HUES64 (cell line): Measurements from ENCODE around the gene KCNMB4.

Experiments
- H3K27ac ChIP-seq: 2 replicates; pipeline ENCODE4 v1.7.0; 2013; ENCODE audit warnings: low read depth, low read length, inconsistent platforms
- H3K27me3 ChIP-seq: 2 replicates; pipeline ENCODE4 v1.6.1; 2013; ENCODE audit warnings: mild to moderate bottlenecking, low read length; ENCODE audit not compliant: insufficient read depth
- H3K36me3 ChIP-seq: 2 replicates; pipeline ENCODE4 v1.6.1; 2013; ENCODE audit warnings: mild to moderate bottlenecking, low read length; ENCODE audit not compliant: insufficient read depth
- H3K4me1 ChIP-seq: 2 replicates; pipeline ENCODE4 v1.6.1; 2013; ENCODE audit warnings: mild to moderate bottlenecking, low read length, moderate library complexity; ENCODE audit not compliant: insufficient read depth
- H3K4me3 ChIP-seq: 2 replicates; pipeline ENCODE4 v1.5.1; 2013; ENCODE audit warnings: mild to moderate bottlenecking, low read length, moderate library complexity
- H3K9ac ChIP-seq: 2 replicates; pipeline ENCODE4 v1.6.1; 2013; ENCODE audit warnings: mild to moderate bottlenecking, low read depth, low read length
- H3K9me3 ChIP-seq: 2 replicates; pipeline ENCODE4 v1.6.1; 2013; ENCODE audit warnings: low read depth, low read length; ENCODE audit not compliant: insufficient read depth
- WGBS: fragments of 150-250, 120-280 bp; methylation state at CpG from one replicate; pipeline ENCODE4 v1.1.7; 2013; ENCODE audit warnings: missing lambda C conversion rate; 5-methylcytosine and 5-hydroxymethylcytosine counted together

Gene KCNMB4

DNA sequence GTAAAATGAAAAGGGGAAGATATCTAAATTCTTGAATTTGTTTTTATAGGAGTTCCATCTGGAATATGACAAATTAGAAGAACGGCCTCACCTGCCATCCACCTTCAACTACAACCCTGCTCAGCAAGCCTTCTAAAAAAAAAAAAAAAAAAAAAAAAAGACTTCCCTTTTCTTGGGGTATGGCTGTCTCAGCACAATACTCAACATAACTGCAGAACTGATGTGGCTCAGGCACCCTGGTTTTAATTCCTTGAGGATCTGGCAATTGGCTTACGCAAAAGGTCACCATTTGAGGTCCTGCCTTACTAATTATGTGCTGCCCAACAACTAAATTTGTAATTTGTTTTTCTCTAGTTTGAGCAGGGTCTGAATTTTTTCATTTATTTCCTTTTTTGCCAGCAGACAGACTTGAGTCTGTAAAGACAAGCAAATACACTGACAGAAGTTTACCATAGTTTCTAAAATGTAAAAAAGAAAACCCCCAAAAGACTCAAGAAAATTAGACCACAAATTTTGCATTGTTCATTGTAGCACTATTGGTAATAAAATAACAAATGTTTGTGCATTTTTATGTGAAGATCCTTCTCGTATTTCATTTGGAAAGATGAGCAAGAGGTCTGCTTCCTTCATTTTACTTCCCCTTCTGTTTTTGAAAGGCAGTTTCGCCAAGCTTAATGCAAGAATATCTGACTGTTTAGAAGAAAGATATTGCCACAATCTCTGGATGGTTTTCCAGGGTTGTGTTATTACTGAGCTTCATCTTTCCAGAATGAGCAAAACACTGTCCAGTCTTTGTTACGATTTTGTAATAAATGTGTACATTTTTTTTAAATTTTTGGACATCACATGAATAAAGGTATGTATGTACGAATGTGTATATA is 12.1 kb upstream of the KCNMB4 start:
- H3K27ac ChIP-seq, result no peak overlapping the region
- H3K4me1 ChIP-seq, result no peaks in the 10 kb centered on the region
- 98% methylated on average over 5 of the region's 6 CpGs for WGBS

DNA sequence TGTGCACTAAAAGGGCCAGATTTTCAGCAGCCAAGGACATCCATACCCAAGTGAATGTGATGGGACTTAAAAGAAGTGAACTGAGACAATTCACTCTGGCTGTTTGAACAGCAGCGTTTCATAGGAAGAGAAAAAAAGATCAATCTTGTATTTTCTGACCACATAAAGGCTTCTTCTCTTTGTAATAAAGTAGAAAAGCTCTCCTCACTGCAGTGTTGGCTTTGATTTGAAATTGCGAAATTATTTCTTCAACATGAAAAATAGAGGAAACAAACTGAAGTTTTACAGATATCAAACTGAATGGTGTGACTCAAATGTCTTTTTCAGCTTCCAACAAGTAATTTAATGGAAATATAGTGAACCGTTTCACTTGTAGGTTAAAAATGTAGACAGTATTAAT is 11.3 kb upstream of the KCNMB4 start:
- Histone ChIP-seq H3K4me3 (no peak overlapping the region), H3K27me3 (no peaks in the 10 kb centered on the region), H3K27ac (no peak overlapping the region), H3K9ac (no peak overlapping the region), H3K4me1 (no peaks in the 10 kb centered on the region), H3K9me3 (no peaks in the 10 kb centered on the region), H3K36me3 (peaks cover 44% of the 10 kb centered on the region)
- 100% methylated on average over 1 of the region's 3 CpGs for WGBS

More for the DNA sequence above, 12.1 kb upstream of the KCNMB4 start:
- no peak overlapping the region for H3K9ac ChIP-seq
- H3K27me3 ChIP-seq, result no peaks in the 10 kb centered on the region
- no peaks in the 10 kb centered on the region for H3K9me3 ChIP-seq
- H3K4me3 ChIP-seq, result no peak overlapping the region
- peaks cover 51% of the 10 kb centered on the region for H3K36me3 ChIP-seq

DNA sequence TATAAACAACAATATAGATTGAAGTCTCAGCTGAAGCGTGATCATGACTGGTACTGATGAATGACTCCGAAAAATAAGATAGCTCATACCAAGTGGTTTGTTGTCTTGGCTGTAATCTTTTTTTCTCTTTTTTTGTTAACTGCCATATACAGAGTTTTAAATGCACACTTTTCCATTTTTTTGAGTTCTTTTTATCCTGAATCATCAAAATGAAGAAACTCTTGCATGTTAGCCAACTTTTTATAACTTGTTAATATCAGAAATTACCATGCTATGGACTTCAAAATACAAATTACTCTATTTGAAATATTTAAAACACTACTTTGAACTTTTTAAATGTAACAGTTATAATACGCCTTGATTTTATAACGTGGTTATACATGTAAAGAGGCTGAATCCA is 10.1 kb upstream of the KCNMB4 start:
- no peak overlapping the region for H3K9ac ChIP-seq
- H3K9me3 ChIP-seq, result no peaks in the 10 kb centered on the region
- H3K4me3 ChIP-seq, result no peak overlapping the region
- 100% methylated on average over 3 of the region's 4 CpGs for WGBS
- no peak overlapping the region for H3K27ac ChIP-seq
- no peaks in the 10 kb centered on the region for H3K27me3 ChIP-seq
- H3K36me3 ChIP-seq, result peaks cover 32% of the 10 kb centered on the region
- peaks cover 7% of the 10 kb centered on the region; the same call in 1 of the 2 replicates for H3K4me1 ChIP-seq

DNA sequence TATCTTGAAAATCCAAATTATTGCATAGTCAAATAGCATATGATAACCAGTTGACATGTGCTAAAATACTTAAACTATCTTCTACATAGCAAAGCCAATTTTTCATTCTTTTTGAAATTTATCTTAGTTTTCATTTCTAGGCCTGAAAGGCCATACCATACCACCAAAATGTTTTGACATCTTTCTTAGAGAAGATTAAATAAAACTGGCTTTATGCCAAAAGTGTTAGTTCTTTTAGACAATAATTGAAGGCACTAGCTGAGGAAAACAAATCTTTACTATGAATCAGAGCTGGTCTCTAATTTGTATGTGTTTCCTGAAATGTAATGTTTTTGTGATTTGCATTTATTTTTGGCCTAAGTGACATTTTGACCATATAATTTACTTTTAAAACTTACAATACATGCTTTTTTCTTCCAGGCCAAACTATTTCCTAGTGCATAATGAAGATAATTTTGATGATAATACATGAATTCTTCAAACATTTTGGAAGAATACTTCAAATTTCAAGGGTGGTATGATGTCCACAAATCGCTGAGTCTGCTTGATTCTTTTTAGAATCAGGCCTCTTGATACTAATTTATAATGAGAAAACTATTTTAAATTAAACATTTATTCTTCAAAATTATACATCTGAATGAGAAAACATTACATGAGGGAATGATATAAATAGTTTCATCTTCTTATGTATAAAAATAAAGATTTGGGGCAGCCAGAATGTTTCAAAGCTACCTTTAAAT is 6.5 kb upstream of the KCNMB4 start:
- H3K4me1 ChIP-seq, result peaks cover 9% of the 10 kb centered on the region; the same call in 1 of the 2 replicates
- H3K4me3 ChIP-seq, result no peak overlapping the region
- WGBS, result no CpG with 5 or more reads among the region's 1 CpG
- no peak overlapping the region for H3K27ac ChIP-seq
- H3K27me3 ChIP-seq, result peaks cover 9% of the 10 kb centered on the region
- no peaks in the 10 kb centered on the region for H3K9me3 ChIP-seq
- H3K36me3 ChIP-seq, result peaks cover 11% of the 10 kb centered on the region
- no peak overlapping the region for H3K9ac ChIP-seq

DNA sequence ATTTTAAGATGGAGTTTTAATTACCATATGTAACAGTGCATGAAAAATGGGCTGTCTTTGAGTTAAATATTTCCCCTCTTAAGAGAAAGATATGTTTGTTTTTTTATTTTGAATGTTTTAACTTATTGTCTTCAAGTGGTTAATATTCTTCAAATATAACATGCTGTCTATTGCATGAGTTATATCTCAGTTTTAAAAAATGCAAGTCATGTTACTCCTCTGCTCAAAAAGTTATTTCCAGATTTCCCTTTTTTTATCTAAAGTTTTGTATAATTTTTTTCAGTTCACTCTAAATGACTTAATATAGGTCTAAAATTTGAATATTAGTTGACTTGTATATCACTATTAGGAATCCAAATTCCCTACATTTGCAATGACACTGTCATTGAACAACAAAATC is 5.9 kb upstream of the KCNMB4 start:
- Histone ChIP-seq H3K27ac (0 out of 2 replicates have a peak overlapping the region, but pooled peaks have one; percentile 12), H3K4me3 (no peak overlapping the region), H3K27me3 (peaks cover 15% of the 10 kb centered on the region), H3K9ac (no peak overlapping the region), H3K36me3 (0 out of 2 replicates have a peak, but pooled peaks cover 5% of the 10 kb centered on the region), H3K4me1 (peaks cover 13% of the 10 kb centered on the region; the same call in 1 of the 2 replicates), H3K9me3 (no peaks in the 10 kb centered on the region)

DNA sequence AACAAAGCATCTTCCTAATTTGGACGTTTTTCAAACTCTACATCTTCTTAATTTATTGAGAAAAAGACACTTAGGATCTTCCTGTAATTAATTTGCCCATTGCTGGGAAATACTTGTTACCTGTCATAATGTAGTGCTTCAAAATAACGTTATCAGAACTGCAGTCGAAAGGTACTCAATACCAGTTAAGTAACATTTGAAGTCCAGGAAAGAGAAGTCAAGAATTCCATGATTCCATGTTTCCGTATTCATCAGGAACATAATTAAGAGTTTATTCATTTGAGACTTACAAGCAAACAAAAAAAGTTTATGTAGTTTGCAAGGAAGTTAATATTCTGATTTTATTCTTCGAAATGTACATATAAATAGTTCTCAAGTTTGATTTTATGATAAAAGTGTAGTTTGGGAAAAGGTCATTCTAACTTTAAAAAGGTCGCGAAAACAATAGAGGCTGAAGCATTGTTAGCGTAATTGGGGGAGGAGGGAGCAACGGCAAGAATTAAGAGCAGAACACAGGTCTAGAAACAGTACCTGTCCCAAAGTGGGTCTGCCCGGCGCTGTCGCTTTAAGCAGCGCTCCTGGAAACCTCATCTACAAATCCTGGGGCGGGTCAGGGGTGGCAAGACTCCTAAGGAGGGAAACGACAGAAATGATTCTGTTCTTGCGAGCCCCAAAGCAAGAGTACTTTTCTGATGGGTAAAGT is 1.2 kb upstream of the KCNMB4 start:
- no peaks in the 10 kb centered on the region for H3K9me3 ChIP-seq
- H3K27ac ChIP-seq, result no peak overlapping the region
- no peak overlapping the region for H3K9ac ChIP-seq
- peaks cover 25% of the 10 kb centered on the region for H3K4me1 ChIP-seq
- peaks cover 33% of the 10 kb centered on the region for H3K27me3 ChIP-seq
- no peaks in the 10 kb centered on the region for H3K36me3 ChIP-seq
- WGBS, result 23% methylated on average over 15 of the region's 16 CpGs
- H3K4me3 ChIP-seq, result peak overlapping the region; percentile 91

DNA sequence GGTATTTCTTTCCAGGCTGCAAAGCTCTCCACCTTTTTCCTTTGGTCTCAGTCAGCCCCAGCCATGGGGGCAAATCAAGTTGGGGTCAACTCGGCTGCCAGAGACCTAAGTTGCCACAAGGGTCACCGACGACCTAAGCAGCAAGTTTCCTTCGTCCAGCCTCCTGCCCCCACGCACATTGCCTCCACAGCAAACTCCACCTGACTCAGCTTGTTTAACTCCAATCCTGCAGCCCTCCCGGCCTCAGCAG is 767 bp upstream of the KCNMB4 start:
- no peaks in the 10 kb centered on the region for H3K9me3 ChIP-seq
- H3K27me3 ChIP-seq, result peaks cover 33% of the 10 kb centered on the region
- H3K27ac ChIP-seq, result no peak overlapping the region
- H3K4me1 ChIP-seq, result peaks cover 21% of the 10 kb centered on the region
- peak overlapping the region; percentile 55 for H3K9ac ChIP-seq
- H3K36me3 ChIP-seq, result no peaks in the 10 kb centered on the region
- peak overlapping the region; percentile 91 for H3K4me3 ChIP-seq
- WGBS, result under 1% methylated on average over 6 of the region's 6 CpGs

DNA sequence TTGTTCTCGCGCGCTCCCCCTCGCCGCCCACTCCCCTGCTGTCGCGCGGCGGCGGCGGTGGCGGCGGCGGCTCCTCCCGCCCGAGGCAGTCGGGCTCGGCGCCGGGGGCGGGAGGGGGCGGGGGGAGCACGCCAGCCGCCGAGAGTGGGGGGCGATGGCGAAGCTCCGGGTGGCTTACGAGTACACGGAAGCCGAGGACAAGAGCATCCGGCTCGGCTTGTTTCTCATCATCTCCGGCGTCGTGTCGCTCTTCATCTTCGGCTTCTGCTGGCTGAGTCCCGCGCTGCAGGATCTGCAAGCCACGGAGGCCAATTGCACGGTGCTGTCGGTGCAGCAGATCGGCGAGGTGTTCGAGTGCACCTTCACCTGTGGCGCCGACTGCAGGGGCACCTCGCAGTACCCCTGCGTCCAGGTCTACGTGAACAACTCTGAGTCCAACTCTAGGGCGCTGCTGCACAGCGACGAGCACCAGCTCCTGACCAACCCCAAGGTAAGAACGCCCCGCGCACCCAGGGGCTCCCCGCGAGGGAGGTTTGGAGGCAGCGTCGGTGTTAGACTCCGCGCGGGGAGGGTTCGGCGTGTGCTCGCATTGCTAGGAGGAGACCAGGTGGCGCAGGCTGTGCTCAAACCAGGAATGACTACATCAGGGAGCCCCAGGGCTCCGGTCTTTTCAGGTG is 629 bp downstream of the KCNMB4 start:
- peak overlapping the region; percentile 15; the same call in 1 of the 2 replicates for H3K27ac ChIP-seq

DNA sequence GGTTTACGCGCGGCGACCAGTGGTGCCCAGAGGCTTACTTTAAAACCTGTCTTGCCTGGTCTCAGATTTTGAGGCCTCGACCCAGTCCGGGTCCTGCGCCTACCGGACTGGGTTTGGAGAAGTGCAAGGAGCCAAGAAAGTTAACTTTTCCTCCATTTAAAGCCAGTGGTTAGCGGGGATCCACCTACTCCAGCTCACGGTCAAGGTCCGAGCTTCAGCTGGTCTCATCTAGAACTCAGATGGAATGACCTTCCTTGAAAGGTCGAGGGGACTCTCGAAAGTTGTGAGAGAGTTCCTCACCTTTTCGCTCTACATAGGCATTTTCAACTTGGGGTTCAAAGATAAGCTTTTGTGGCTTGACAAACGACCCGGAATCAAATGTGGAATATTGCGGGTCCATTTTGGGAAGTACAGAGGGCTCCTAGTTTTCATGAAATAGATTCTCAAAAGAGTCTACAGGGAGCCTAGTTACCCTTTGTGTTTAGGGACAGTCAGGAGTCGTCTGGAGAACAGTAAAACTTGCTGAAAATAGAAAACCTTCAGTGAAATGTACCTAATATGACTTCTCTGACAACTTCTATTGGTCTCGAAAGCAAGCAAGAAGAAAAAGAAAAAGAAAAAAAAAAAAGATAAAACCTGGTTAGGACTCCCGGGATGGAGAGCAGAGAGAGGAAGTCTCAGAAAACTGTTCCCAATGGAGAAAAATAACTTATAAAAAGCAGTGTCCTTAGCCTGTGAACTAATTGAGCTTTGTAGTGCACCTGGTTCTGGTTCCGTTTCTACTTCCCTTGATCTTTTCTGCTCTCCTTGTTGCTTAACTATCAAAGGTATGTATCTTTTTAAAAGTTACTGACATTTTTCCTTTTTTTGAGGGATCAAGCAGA is 1.4 kb downstream of the KCNMB4 start:
- Histone ChIP-seq H3K9ac (peak overlapping the region; percentile 71), H3K27me3 (peaks cover 33% of the 10 kb centered on the region), H3K27ac (no peak overlapping the region), H3K4me3 (peak overlapping the region; percentile 91), H3K36me3 (no peaks in the 10 kb centered on the region; the same call in 1 of the 2 replicates), H3K9me3 (no peaks in the 10 kb centered on the region), H3K4me1 (peaks cover 18% of the 10 kb centered on the region)
- WGBS, result under 1% methylated on average over 21 of the region's 21 CpGs

More for the DNA sequence above, 629 bp downstream of the KCNMB4 start:
- peaks cover 18% of the 10 kb centered on the region for H3K4me1 ChIP-seq
- peak overlapping the region; percentile 71 for H3K9ac ChIP-seq
- H3K4me3 ChIP-seq, result peak overlapping the region; percentile 91
- H3K36me3 ChIP-seq, result no peaks in the 10 kb centered on the region
- no peaks in the 10 kb centered on the region for H3K9me3 ChIP-seq
- peaks cover 33% of the 10 kb centered on the region for H3K27me3 ChIP-seq
- WGBS, result under 1% methylated on average over 69 of the region's 69 CpGs

DNA sequence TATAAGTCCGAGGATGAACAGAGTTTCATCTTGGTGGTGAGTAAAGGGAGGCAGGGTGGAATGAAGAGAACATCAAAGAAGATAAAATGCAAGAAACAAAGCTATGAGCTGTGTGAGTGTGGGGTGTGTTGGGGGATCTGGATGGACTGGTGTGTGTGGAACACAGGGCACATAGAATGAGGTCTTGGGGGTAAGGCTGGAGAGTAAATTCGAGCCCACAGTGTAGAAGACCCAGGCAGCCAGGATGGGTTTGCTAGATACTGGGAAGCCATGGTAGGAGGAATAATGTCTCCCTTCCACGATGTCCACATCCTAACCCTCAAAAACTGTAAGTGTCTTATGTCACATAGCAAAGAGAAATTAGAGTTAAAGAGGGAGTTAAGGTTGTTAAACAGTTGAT is 6.8 kb downstream of the KCNMB4 start:
- Histone ChIP-seq H3K4me3 (no peak overlapping the region), H3K27ac (no peak overlapping the region), H3K27me3 (peaks cover 1% of the 10 kb centered on the region; the same call in 1 of the 2 replicates), H3K9me3 (no peaks in the 10 kb centered on the region), H3K4me1 (peaks cover 10% of the 10 kb centered on the region), H3K36me3 (peaks cover 2% of the 10 kb centered on the region), H3K9ac (no peak overlapping the region)
- WGBS, result 94% methylated on average over 2 of the region's 3 CpGs
